Neural progenitor cell (in vitro differentiated cells): ENCODE results near the gene LEO1.

Experiments used
- EZH2 ChIP-seq: fragments of 200-600 bp; sonication (generic); IDR thresholded peaks from 2 replicates; pipeline ENCODE4 v1.6.1; 2017; ENCODE audit warnings: antibody characterized with exemption, mild to moderate bottlenecking, moderate library complexity
- EZH2phosphoT487 ChIP-seq: fragments of 200-600 bp; sonication (generic); IDR thresholded peaks from 2 replicates; pipeline ENCODE4 v1.6.1; 2017; ENCODE audit warnings: antibody characterized with exemption

- no peak for TF ChIP-seq EZH2phosphoT487
- TF ChIP-seq EZH2 = no peak
Observed at GRCh38 chr15:51947124-51947523, 24.5 kb downstream of the LEO1 start.
